Left ventricle myocardium inferior (tissue), 1 donor: ENCODE data around the gene RPL29. TPM values are rescaled to one million over a fixed set of nuclear protein-coding genes. Genes with fewer than 3 reads are reported as not detected.

Experiments used
- DNase-seq: peaks from one replicate; pipeline ENCODE4 v3.0.0-alpha.2; 2020
- H3K27ac ChIP-seq: fragments of 200-600 bp; replicated peaks from 2 replicates; pipeline ENCODE4 v1.8.0; 2021
- H3K27me3 ChIP-seq: fragments of 200-600 bp; 2 replicates; pipeline ENCODE4 v1.8.0; 2021; ENCODE audit warnings: low read depth
- H3K36me3 ChIP-seq: fragments of 200-600 bp; 2 replicates; pipeline ENCODE4 v1.8.0; 2021
- H3K4me1 ChIP-seq: fragments of 200-600 bp; 2 replicates; pipeline ENCODE4 v1.8.0; 2021
- H3K4me3 ChIP-seq: fragments of 200-600 bp; 2 replicates; pipeline ENCODE4 v1.8.0; 2021; ENCODE audit warnings: mild to moderate bottlenecking, moderate library complexity
- H3K9me3 ChIP-seq: fragments of 200-600 bp; replicated peaks from 2 replicates; pipeline ENCODE4 v1.8.0; 2021
- intact Hi-C: fragments of 100-400 bp; cut with micrococcal nuclease; formaldehyde crosslinking; loops from one replicate; pipeline ENCODE4 v1.11.0; 2022
- total RNA-seq: library from RNA; stranded (reverse); fragmentation: NEBNext Ultra II Directional; extraction: Animal tissue kit (Norgen Biotek cat#: 25700); gene quantifications from one replicate; pipeline ENCODE4 v1.2.1, GENCODE V29; 2021
- TF ChIP-seq, protein P1 (sequence below): fragments of 200-600 bp; IDR thresholded peaks from 2 replicates; pipeline ENCODE4 v1.8.0; 2021; ENCODE audit warnings: antibody characterized with exemption, mild to moderate bottlenecking, borderline replicate concordance
- donor health status: DM: no; HTN: yes; CAD: no; lungs with severe emphysema.

Gene RPL29
- total RNA-seq, 1 donor from 2014 or later: 621 TPM

DNA sequence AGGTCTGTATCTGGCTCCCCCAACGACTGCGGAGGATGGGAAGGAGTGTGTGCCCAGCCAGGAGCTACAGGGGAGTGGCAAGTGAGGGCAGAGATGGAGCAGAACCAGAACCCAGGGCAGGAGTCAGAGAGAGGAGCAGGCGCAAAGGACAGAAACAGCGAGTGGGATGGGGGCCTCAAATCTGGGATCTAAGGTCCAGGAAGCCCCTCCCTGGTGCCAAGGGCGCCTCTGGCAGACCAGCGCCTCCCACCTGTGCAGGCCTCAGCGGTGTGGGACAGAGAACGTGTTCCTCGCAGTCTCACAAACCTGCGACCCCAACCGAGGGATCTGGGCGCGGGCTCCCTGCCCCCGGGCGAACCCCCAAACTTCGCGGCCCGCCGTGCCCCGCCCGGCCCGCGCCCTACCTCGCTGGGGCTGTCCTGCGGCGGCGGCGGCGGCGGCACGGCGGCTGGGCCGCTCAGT, 28.7 kb downstream of the RPL29 start:
- no peaks in the 10 kb centered on the region for H3K9me3 ChIP-seq
- no peak for DNase-seq
- peaks cover 89% of the 10 kb centered on the region for H3K4me1 ChIP-seq
- TF ChIP-seq, protein P1, sequence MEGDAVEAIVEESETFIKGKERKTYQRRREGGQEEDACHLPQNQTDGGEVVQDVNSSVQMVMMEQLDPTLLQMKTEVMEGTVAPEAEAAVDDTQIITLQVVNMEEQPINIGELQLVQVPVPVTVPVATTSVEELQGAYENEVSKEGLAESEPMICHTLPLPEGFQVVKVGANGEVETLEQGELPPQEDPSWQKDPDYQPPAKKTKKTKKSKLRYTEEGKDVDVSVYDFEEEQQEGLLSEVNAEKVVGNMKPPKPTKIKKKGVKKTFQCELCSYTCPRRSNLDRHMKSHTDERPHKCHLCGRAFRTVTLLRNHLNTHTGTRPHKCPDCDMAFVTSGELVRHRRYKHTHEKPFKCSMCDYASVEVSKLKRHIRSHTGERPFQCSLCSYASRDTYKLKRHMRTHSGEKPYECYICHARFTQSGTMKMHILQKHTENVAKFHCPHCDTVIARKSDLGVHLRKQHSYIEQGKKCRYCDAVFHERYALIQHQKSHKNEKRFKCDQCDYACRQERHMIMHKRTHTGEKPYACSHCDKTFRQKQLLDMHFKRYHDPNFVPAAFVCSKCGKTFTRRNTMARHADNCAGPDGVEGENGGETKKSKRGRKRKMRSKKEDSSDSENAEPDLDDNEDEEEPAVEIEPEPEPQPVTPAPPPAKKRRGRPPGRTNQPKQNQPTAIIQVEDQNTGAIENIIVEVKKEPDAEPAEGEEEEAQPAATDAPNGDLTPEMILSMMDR: no peak
- H3K36me3 ChIP-seq: no peaks in the 10 kb centered on the region
- intact Hi-C loops: no loop called here
- H3K27ac ChIP-seq: peak overlapping the region; percentile 98
- H3K4me3 ChIP-seq: peak overlapping the region; percentile 85
- H3K27me3 ChIP-seq: no peaks in the 10 kb centered on the region

DNA sequence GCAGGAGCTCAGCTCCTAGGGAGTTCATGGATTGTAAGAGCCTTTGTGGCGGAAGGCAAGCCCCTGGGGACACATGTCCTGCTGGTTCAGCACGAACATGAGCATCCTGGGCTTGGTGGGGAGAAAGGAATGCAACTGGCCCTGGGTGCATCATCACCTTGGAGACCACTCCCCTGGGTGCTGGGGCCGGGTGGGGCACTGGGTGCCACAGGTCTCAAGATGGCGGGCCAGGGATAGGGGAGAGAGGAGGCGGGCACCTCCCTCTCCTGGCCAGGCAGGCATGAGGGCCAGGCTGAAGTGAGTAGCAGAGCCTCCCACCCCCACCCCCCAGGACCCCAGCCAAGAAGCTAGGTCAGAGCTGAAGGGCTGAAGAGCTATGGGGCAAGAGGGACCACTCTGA, 29.2 kb downstream of the RPL29 start:
- TF ChIP-seq, protein P1: no peak
- peaks cover 94% of the 10 kb centered on the region for H3K4me1 ChIP-seq
- no peak for DNase-seq

DNA sequence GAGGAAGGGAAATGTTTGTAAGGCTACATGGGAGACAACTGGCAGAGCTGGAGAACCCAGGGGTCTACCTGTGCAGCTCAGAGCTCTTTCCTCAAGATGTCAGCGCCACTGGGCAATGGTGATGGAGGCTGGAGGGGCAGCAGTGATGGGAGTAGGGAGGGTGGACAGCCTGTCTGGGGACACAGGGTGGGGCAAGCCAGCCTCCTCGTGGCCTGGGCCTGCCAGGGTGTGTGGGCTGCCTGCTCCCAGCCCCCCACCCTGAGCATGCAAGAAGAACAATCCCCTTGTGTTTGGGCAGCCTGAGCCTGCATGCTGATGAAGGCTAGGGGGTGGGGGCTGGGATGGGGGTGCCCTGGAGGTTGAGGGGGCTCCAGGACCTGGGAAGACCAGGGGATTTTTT, 29.7 kb downstream of the RPL29 start:
- Histone ChIP-seq H3K4me1 (peaks cover 94% of the 10 kb centered on the region), H3K36me3 (peaks cover under 1% of the 10 kb centered on the region), H3K9me3 (no peaks in the 10 kb centered on the region), H3K27ac (peak overlapping the region; percentile 98), H3K27me3 (no peaks in the 10 kb centered on the region), H3K4me3 (peak overlapping the region; percentile 85)
- no peak for DNase-seq
- TF ChIP-seq, protein P1: no peak
- intact Hi-C loops: no loop called here

More for the DNA sequence above, 29.2 kb downstream of the RPL29 start:
- Histone ChIP-seq H3K36me3 (no peaks in the 10 kb centered on the region), H3K27ac (peak overlapping the region; percentile 98), H3K9me3 (no peaks in the 10 kb centered on the region), H3K27me3 (no peaks in the 10 kb centered on the region), H3K4me3 (peak overlapping the region; percentile 85)
- intact Hi-C loops: no loop called here

DNA sequence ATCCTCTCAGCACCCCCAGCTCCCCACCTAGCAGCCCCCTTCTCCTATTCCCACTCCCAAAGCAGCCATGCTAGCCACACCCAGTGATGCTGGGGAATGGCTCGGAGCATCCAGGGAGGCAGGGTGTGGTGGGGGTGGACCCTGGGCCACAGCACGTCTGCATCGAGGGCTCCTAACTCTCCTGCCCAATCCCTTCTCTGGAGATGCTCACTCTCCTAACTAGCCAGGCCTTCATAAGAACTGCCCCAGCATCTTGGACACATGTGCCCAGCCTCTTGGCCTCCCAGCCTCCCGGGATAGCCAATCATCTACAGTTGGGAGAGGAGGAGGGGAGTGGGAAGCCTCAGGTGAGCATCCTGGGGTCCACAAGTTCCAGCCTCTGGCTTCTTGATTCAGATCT, 31.2 kb downstream of the RPL29 start:
- no peaks in the 10 kb centered on the region for H3K9me3 ChIP-seq
- H3K4me3 ChIP-seq: no peak overlapping the region
- H3K4me1 ChIP-seq: peaks cover 85% of the 10 kb centered on the region
- intact Hi-C loops: no loop called here
- no peaks in the 10 kb centered on the region for H3K27me3 ChIP-seq
- peak overlapping the region; percentile 86 for H3K27ac ChIP-seq
- TF ChIP-seq, protein P1: no peak
- H3K36me3 ChIP-seq: peaks cover 16% of the 10 kb centered on the region
- DNase-seq: no peak

DNA sequence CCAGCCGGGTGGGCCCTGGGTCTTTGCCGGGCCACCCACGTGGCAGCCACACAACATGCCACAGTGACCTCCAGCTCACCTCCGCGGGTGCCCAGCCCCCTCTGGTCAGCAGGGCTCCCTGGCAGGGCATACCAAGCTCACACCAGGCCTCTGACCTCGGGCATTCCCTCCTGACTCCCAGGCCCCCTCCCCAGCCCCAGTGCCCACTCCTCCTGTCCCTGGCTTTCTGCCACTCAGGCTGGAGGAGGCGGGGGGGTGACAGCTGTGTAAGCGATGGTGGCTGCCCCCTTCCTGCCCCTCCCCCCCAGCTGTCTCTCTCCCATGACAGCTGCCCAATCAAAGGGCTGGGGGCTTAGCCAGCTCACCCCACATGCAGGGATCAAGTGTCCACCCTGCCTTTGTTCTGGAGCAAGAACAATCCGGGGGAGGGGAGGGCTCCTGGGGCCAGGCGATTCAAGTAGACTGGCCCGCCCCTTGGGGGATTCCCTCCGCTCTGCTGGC, 31.7 kb downstream of the RPL29 start:
- H3K4me1 ChIP-seq: peaks cover 81% of the 10 kb centered on the region
- peak overlapping the region; percentile 86 for H3K27ac ChIP-seq
- intact Hi-C loops: no loop called here
- TF ChIP-seq, protein P1: no peak
- H3K36me3 ChIP-seq: peaks cover 19% of the 10 kb centered on the region
- no peaks in the 10 kb centered on the region for H3K27me3 ChIP-seq
- H3K4me3 ChIP-seq: no peak overlapping the region
- DNase-seq: no peak
- H3K9me3 ChIP-seq: no peaks in the 10 kb centered on the region
